PFSK-1 (cell line): ENCODE data around the gene JDP2.

Experiments used
- FOXP2 ChIP-seq: optimal IDR thresholded peaks from 2 replicates; pipeline ENCODE3; 2011; ENCODE audit warnings: borderline replicate concordance, control low read depth, inconsistent platforms; ENCODE audit not compliant: insufficient read depth; ENCODE audit errors: extremely low read length, extremely low read depth
- POLR2AphosphoS5 ChIP-seq: IDR thresholded peaks from 2 replicates; pipeline ENCODE4 v1.6.1; 2012; ENCODE audit warnings: low read depth, mild to moderate bottlenecking, control low read depth, low read length, moderate library complexity
- REST ChIP-seq, 2 experiments: IDR thresholded peaks; 2 replicates each; pipeline versions ENCODE4 v1.6.1 to v1.8.0; 2011 to 2012; ENCODE audit warnings: low read depth in 2 of 2, low read length in 2 of 2, control low read depth in 1 of 2, inconsistent platforms in 1 of 2, mild to moderate bottlenecking in 1 of 2, moderate library complexity in 1 of 2; ENCODE audit not compliant: insufficient read depth in 1 of 2
- SIN3A ChIP-seq: IDR thresholded peaks from 2 replicates; pipeline ENCODE4 v1.6.1; 2012; ENCODE audit warnings: mild to moderate bottlenecking, low read length, moderate library complexity, borderline replicate concordance; ENCODE audit not compliant: insufficient read depth
- TAF1 ChIP-seq: IDR thresholded peaks from 2 replicates; pipeline ENCODE4 v1.6.1; 2012; ENCODE audit warnings: low read length, control low read depth, borderline replicate concordance; ENCODE audit not compliant: insufficient read depth

- TF ChIP-seq TAF1 (no peak), SIN3A (no peak), POLR2AphosphoS5 (no peak), REST (IDR thresholded peaks at IDR 0.05; ENCODE audit: insufficient read depth in 1 of 2, low read depth in 2 of 2, low read length in 2 of 2) (no peak), FOXP2 (no peak)
These were observed 91.6 kb downstream of the JDP2 start for GRCh38 chr14:75519394-75519793.
